ENCODE measurements around the gene GP1BB. TPM values are rescaled to one million over a fixed set of nuclear protein-coding genes. Genes with fewer than 3 reads are reported as not detected.

GP1BB gene
- total and polyA plus RNA-seq, 2 donors (not counting 3 experiments of a cell fraction or from before 2014, with no cell fraction given) = 1.7 to 6.2 TPM

DNA sequence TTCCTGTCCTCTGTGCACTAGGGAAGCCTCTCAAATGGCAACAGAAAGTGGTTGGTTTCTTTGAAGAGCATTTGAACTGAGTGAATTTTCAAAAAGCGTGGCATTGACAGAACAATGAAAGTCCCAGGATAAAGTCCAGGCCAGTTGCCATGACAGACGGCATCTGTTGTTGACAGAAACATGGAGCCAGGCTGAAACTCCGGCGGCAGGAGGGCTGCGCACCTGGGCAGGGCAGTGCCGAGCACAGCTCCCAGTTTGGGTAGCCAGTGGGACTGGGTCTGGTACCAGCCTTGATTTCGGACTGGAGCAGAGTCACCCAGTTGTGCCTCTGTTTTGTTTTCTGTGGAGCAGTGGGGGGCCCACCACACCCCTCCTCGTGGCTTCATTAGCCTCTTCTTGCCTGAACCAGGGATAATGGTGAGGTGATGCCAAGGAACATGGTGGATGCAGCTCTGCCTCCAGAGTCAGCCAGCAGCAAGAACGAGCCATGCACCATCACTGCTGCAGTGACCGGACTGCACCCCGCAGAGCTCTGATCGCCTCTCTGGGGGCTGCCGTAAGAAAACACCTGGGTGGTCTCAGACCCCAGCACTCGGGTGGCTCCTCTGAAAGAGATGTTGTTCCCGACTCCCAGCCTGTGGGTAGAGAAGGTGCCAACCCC lies 18.9 kb upstream of the GP1BB start:
- Histone ChIP-seq H3K36me3 (ENCODE audit: control insufficient read depth in 2 of 2, extremely low read depth in 1 of 2, insufficient read depth in 2 of 2, low read length in 2 of 2) (no peaks in the 10 kb centered on the region), H3K9ac (replicated peaks; ENCODE audit: extremely low read depth, insufficient read depth, low read length) (no peak overlapping the region), H3K79me2 (ENCODE audit: control insufficient read depth, insufficient read depth, low read length) (no peaks in the 10 kb centered on the region), H3K9me1 (replicated peaks; ENCODE audit: control insufficient read depth, extremely low read depth, insufficient read depth, low read length) (no peaks in the 10 kb centered on the region), H3K4me2 (ENCODE audit: insufficient read depth, low read length) (no peak overlapping the region), H3K4me1 (ENCODE audit: control insufficient read depth, extremely low read depth, insufficient read depth, low read length) (no peaks in the 10 kb centered on the region), H3K4me3 (replicated peaks in 1 of 3; ENCODE audit: insufficient read depth in 1 of 3, low read depth in 1 of 3, low read length in 3 of 3) (no peak overlapping the region), H3K27ac (ENCODE audit: insufficient read depth, low read depth, low read length) (no peak overlapping the region), H3K27me3 (ENCODE audit: control insufficient read depth in 2 of 2, insufficient read depth in 2 of 2, low read length in 2 of 2) (peaks cover 0 to 7% of the 10 kb centered on the region in 2 experiments), H3K9me3 (replicated peaks; ENCODE audit: control insufficient read depth, insufficient read depth, low read length) (no peaks in the 10 kb centered on the region), H4K20me1 (replicated peaks; ENCODE audit: control insufficient read depth, extremely low read depth, insufficient read depth, low read length) (no peaks in the 10 kb centered on the region), H2AFZ (ENCODE audit: low read depth, low read length) (no peak overlapping the region)
- CTCF ChIA-PET = interaction anchor here (0.7 to 1.8 kb wide), 3 partner anchors 9 to 150 kb away, joined by 3 to 4 read pairs (median 3); no protein-coding TSS in a partner anchor
- BruUV-seq (replicated peaks) = no TSS peak
- TF ChIP-seq EZH2 (IDR thresholded peaks at IDR 0.05; ENCODE audit: borderline replicate concordance, low read depth, low read length, severe bottlenecking) = no peak
- TF ChIP-seq MYC (IDR thresholded peaks at IDR 0.05; ENCODE audit: low read depth, low read length) = no peak
- TF ChIP-seq FOS (IDR thresholded peaks at IDR 0.05; ENCODE audit: borderline replicate concordance, insufficient read depth, low read length) = no peak
- no peak for TF ChIP-seq POLR2AphosphoS5 (IDR thresholded peaks at IDR 0.05; ENCODE audit: insufficient read depth, low read depth, low read length)
- no peak for TF ChIP-seq JUN (IDR thresholded peaks at IDR 0.05; ENCODE audit: borderline replicate concordance, insufficient read depth, insufficient read length, low read depth)
- TF ChIP-seq POLR2A (IDR thresholded peaks at IDR 0.05; ENCODE audit: low read depth, low read length) = no peak
- TF ChIP-seq GATA2 (IDR thresholded peaks at IDR 0.05; ENCODE audit: insufficient read depth, insufficient read length, low read depth, low read length) = no peak
- no peak for DNase-seq (ENCODE audit: low read depth, low spot score)
- intact Hi-C loops (cut with micrococcal nuclease) = no loop called here
- FAIRE-seq = no peak
- POLR2A ChIA-PET = no interaction called here
- dilution Hi-C loops (cut with MboI; ENCODE audit: extremely low pct_ligation_motif_present, low sequenced_read_pairs) = no loop called here

Measured in endothelial cell of umbilical vein (primary cell).